ENCODE results near the gene RASA4B. TPM values are rescaled to one million over a fixed set of nuclear protein-coding genes. Genes with fewer than 3 reads are reported as not detected.

RASA4B gene
- total RNA-seq, 1 donor from 2014 or later = 143 TPM

DNA sequence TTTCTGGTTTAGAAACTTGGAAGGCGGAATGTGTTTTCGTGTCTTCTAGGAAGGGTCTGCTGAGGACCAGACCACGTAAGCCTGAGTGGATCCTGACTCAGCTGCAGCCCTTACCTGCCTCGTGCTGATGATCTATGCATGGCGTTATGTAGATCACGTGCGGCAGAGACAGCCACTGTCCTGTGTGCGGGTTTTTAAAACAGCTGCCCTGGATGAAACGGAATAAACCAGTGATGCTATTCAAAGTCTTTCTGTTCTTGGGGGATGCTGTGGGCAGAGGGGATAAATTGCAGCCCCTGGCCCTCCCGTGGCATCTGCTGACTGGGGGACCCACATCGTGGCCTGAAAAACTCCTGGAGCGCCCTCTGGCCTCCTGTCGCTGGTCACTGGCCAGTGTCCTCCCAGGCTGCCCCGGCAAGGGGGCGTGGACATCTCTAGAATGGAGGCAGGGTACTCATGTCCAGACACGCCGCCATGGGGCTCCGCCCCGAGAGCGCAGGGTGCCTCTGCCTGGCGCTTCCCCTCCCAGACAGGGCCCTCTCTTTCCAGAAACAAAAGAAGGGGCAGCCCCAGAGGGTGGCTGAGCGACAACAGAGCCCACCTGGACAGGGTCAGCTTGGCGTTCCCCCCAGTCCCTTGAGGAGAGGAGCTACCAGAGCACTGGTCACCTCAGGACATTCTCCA lies 66.1 kb downstream of the RASA4B start:
- no peak for DNase-seq (ENCODE audit: low spot score in 2 of 2)
- intact Hi-C loops (cut with DNase I) = no loop called here
- Histone ChIP-seq H3K36me3 (peaks cover 8 to 20% of the 10 kb centered on the region in 2 donors), H3K27me3 (no peaks in the 10 kb centered on the region), H3K4me3 (no peak overlapping the region), H3K4me1 (no peaks in the 10 kb centered on the region), H3K27ac (no peak overlapping the region), H3K9me3 (no peaks in the 10 kb centered on the region)
- TF ChIP-seq, protein P1, sequence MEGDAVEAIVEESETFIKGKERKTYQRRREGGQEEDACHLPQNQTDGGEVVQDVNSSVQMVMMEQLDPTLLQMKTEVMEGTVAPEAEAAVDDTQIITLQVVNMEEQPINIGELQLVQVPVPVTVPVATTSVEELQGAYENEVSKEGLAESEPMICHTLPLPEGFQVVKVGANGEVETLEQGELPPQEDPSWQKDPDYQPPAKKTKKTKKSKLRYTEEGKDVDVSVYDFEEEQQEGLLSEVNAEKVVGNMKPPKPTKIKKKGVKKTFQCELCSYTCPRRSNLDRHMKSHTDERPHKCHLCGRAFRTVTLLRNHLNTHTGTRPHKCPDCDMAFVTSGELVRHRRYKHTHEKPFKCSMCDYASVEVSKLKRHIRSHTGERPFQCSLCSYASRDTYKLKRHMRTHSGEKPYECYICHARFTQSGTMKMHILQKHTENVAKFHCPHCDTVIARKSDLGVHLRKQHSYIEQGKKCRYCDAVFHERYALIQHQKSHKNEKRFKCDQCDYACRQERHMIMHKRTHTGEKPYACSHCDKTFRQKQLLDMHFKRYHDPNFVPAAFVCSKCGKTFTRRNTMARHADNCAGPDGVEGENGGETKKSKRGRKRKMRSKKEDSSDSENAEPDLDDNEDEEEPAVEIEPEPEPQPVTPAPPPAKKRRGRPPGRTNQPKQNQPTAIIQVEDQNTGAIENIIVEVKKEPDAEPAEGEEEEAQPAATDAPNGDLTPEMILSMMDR (IDR thresholded peaks at IDR 0.05) = no peak

DNA sequence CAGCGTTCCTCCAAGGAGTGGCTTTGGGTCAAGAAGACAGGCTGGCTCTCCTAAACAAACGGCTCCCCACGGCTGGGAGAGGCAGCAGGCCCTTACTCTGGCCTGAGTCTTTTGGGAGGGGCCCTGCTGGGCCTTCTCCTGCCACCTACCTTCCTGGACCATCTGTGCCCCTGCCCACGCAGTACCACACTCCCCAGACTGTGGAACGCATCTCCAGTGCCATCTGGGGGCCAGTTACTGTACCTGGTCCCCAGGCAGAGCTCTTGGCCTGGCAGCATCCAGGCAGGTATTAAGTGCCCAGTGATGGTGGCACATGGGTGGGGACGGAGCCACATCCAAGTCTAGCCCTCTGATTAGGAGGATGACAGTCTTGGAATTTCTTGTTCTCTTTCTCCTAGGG lies 67.3 kb downstream of the RASA4B start:
- intact Hi-C loops (cut with DNase I) = no loop called here
- TF ChIP-seq, protein P1 (IDR thresholded peaks at IDR 0.05) = no peak
- H3K4me1 ChIP-seq = no peaks in the 10 kb centered on the region
- H3K4me3 ChIP-seq = no peak overlapping the region
- H3K9me3 ChIP-seq = no peaks in the 10 kb centered on the region
- peaks cover 4 to 9% of the 10 kb centered on the region in 2 donors for H3K36me3 ChIP-seq
- H3K27me3 ChIP-seq = no peaks in the 10 kb centered on the region
- no peak for DNase-seq (ENCODE audit: low spot score in 2 of 2)
- H3K27ac ChIP-seq = no peak overlapping the region

DNA sequence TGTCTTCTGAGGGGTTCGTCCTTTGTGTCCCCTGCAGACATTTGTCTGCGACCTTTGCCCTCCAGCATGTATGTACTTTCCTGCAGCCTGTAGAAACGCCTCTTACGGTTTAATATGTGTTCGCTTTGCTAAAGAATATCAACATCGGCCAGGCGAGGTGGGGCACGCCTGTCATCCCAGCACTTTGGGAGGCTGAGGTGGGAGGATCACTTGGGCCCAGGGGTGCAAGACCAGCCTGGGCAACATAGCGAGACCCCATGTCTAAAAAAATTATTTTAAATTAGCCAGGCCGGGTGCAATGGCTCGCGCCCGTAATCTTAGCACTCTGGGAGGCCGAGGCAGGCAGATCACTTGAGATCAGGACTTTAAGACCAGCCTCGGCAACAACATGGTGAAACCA lies 68.4 kb downstream of the RASA4B start:
- no peaks in the 10 kb centered on the region for H3K4me1 ChIP-seq
- H3K9me3 ChIP-seq = no peaks in the 10 kb centered on the region
- no peak for DNase-seq (ENCODE audit: low spot score in 2 of 2)
- TF ChIP-seq, protein P1 (IDR thresholded peaks at IDR 0.05) = no peak
- H3K4me3 ChIP-seq = no peak overlapping the region
- intact Hi-C loops (cut with DNase I) = no loop called here
- H3K36me3 ChIP-seq = peaks cover 4 to 6% of the 10 kb centered on the region in 2 donors
- no peaks in the 10 kb centered on the region for H3K27me3 ChIP-seq
- H3K27ac ChIP-seq = no peak overlapping the region

DNA sequence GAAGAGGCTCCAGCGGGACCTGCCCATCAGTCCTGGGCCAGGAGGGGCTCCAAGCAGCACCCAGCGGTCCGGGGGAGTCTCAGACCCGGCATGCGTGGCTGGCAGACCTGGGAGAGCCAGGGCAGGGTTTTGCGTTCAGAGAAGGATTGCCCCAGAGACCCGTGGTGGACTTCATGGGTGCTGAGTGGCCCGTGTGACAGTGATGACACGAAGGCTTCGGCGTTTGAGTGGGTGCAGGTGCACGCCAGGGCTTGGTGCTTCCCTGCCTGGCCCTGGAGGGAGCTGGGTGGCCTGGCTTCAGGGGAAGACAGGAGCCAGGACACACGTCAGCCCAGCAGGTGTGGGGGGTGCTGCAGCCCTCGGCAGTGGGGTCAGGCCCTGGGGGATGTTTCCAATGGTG lies 70.3 kb downstream of the RASA4B start:
- Histone ChIP-seq H3K27me3 (no peaks in the 10 kb centered on the region), H3K36me3 (peaks cover 4 to 6% of the 10 kb centered on the region in 2 donors), H3K4me3 (no peak overlapping the region), H3K4me1 (no peaks in the 10 kb centered on the region), H3K27ac (no peak overlapping the region), H3K9me3 (no peaks in the 10 kb centered on the region)
- TF ChIP-seq, protein P1 (IDR thresholded peaks at IDR 0.05) = no peak
- DNase-seq (ENCODE audit: low spot score in 2 of 2) = no peak
- intact Hi-C loops (cut with DNase I) = no loop called here

DNA sequence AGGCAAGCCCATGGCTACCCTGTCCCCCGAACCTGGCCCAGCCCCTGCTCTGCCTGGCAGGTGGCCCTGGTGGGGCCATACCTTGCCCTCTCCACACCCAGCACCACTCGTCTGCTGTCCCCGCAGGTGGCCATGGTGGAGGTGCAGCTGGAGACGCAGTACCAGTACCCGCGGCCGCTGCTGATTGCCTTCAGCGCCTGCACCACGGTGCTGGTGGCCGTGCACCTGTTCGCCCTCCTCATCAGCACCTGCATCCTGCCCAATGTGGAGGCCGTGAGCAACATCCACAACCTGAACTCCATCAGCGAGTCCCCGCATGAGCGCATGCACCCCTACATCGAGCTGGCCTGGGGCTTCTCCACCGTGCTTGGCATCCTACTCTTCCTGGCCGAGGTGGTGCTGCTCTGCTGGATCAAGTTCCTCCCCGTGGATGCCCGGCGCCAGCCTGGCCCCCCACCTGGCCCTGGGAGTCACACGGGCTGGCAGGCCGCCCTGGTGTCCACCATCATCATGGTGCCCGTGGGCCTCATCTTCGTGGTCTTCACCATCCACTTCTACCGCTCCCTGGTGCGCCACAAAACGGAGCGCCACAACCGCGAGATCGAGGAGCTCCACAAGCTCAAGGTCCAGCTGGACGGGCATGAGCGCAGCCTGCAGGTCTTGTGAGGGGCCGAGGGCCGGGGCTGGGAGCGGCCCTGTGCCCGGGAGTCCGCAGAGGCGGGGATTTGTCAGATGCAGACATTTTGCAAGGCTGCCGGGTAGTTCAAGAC lies 71.0 kb downstream of the RASA4B start:
- no peaks in the 10 kb centered on the region for H3K27me3 ChIP-seq
- H3K27ac ChIP-seq = no peak overlapping the region
- DNase-seq (ENCODE audit: low spot score in 2 of 2) = no peak
- no peaks in the 10 kb centered on the region for H3K9me3 ChIP-seq
- intact Hi-C loops (cut with DNase I) = no loop called here
- H3K36me3 ChIP-seq = peaks cover 4 to 6% of the 10 kb centered on the region in 2 donors
- TF ChIP-seq, protein P1 (IDR thresholded peaks at IDR 0.05) = no peak
- no peak overlapping the region for H3K4me3 ChIP-seq
- no peaks in the 10 kb centered on the region for H3K4me1 ChIP-seq

Measured in ascending aorta (tissue), 2 donors.